HG02973 (cell line): ENCODE data around the gene DR1.
"Not testable (repeated sequence)": the region's sequence is repeated elsewhere in the genome, so short reads cannot be mapped to it uniquely, and the experiment has no call there.

Experiments
- ATAC-seq: cut with Tn5 transposase; IDR thresholded peaks from one replicate; pipeline ENCODE4 v1.9.1; 2021; ENCODE audit warnings: moderate library complexity; ENCODE audit not compliant: unreplicated experiment

The DR1 gene

GRCh38 chr1:93374334-93375106, 28.8 kb downstream of the DR1 start:
- no peak for ATAC-seq

- ATAC-seq, result no peak
Observed at GRCh38 chr1:93384656-93385055, 38.9 kb downstream of the DR1 start.

DNA sequence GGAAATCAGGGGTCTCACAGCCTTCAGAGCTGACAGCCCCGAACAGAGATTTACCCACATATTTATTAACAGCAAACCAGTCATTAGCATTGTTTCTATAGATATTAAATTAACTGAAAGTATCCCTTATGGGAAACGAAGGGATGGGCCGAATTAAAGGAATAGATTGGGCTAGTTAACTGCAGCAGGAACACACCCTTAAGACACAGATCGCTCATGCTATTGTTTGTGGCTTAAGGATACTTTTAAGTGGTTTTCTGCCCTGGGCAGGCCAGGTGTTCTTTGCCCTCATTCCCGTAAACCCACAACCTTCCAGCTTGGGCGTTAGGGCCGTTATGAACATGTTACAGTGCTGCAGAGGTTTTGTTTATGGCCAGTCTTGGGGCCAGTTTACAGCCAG, 40.6 kb downstream of the DR1 start:
- not testable (repeated sequence) for ATAC-seq

GRCh38 chr1:93394514-93394913, 48.8 kb downstream of the DR1 start:
- ATAC-seq, result no peak

DNA sequence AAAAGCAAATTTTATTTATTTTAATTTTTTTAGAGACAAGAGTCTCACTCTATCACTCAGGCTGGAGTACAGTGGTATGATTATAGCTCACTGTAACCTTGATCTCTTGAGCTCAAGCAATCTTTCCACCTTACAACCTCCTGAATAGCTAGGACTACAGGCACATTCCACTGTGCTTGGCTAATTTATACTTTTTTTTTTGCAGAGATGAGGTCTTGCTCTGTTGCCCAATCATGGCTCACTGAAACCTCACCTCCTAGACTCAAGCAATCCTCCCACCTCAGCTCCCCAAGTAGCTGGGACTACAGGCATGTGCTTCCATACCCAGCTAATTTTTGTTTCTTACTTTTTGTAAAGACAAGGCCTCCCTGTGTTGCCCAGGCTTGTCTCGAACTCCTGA, 49.5 kb downstream of the DR1 start:
- ATAC-seq, result no peak

- ATAC-seq, result no peak
Observed at GRCh38 chr1:93399781-93400180, 54.1 kb downstream of the DR1 start.

DNA sequence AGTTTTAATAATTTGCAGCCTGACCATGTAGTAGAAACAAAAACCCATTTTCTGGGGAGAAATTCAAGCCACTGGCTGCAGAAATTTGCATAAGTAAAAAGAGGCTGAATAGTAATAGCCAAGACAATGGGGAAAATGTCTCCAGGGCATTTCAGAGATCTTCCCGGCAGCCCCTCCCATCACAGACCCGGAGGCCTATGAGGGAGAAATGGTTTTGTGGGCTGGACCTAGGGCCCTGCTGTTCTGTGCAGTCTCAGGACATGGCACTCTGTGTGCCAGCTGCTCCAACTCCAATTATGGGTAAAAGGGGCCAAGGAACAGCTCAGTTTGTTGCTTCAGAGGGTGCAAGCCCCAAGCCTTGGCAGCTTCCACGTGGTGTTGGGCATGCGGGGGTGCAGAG, 62.5 kb downstream of the DR1 start:
- no peak for ATAC-seq

- ATAC-seq, result no peak
Observed at GRCh38 chr1:93411000-93411399, 65.3 kb downstream of the DR1 start.

- no peak for ATAC-seq
Observed at GRCh38 chr1:93414749-93415148, 69.0 kb downstream of the DR1 start.

DNA sequence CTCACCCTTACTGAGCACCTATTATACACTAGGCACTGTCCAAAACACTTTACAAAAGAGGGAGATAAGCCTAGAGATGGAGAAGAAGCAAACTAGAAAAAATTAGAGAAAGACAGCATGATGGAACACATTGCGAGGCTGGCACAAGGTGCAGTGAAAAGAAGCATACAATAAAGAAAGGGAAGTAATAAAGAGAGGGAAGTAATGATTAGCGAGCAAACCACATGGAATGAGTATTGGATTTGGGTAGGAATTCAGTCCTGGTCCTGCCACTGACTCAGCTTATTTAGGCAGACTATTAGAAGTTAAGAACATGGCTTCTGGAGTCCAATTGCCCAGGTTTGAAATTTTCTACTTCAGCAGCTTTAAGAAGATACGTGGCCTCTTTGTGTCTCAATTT, 69.6 kb downstream of the DR1 start:
- no peak for ATAC-seq

DNA sequence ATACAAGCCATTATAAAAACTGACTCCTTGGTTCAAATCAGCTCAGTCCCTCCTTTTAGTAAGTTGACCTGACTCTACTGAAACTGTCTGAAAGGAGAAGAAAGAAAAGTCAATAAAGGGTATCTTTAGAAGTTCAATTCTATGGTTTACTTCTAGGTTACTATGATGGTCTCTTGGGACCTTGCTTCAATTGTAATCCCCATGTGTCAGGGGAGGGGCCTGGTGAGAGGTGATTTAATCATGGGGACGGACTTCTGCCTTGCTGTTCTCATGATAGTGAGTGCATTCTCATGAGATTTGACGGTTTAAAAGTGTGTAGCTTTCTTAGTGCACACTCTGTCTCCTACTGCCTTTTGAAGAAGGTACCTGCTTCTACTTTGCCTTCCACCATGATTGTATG, 70.5 kb downstream of the DR1 start:
- ATAC-seq, result no peak
